ENCODE results near the gene DNAJB11. TPM values are rescaled to one million over a fixed set of nuclear protein-coding genes. Genes with fewer than 3 reads are reported as not detected.

The DNAJB11 gene
- total RNA-seq, 1 donor: 60.5 TPM

DNA sequence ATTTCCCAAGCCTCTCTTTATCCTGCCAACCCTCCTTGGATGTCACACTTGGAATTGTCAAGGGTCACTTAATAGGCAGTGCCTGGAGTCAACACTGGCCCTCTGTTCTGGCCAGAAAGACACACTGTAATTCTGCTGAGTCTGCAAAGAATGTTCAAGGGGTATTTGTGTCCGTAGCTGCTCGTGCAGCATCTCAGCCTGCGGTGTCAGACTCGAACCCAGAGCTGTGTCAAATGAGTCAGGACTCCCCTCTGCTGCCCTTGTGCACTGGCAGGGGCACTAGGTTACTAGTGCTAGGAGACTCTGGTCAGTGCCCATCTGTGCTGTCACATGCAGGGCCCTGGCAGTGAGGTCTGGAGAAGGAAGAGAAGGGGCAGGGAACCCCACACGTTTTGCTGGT, 41.5 kb downstream of the DNAJB11 start:
- no peak overlapping the region for H3K4me3 ChIP-seq (ENCODE audit: low read depth, low read length)
- no peak for DNase-seq (ENCODE audit: low read depth)
- no peak for TF ChIP-seq CTCF (IDR thresholded peaks at IDR 0.05; ENCODE audit: insufficient read depth, low read depth, low read length)

DNA sequence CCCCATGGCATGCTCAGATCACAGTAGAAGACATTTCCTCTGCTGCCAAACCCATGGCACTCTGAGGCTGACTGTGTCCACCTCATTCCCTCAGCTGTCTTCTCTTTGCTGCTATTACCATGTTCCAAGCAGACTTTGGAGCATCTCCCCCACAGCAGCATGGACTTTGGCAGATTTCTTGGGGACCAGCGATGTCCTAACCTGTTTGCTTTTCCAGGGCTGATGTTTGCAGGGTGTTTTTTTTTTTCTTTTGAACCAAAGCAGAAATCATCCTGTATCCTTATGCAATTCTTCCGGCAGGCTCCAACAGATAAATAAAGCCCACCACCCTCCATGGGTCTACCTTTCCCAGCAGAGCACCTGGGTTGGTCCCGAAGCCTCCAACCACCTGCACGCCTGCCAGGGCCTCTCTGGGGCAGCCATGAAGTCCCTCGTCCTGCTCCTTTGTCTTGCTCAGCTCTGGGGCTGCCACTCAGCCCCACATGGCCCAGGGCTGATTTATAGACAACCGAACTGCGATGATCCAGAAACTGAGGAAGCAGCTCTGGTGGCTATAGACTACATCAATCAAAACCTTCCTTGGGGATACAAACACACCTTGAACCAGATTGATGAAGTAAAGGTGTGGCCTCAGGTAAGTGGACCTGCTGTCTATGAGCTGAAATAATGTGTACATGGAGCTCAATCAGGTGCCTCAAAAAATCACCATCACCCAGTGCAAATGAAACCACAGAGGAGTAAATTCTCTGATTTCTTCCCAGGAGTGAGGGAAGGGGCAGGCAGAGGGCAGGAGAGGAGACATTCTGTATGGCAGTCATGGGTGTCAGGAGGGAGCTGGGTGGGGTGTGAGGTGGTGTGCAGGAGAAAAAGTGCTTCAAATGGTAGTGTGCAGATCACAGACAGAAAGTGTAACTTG, 42.5 kb downstream of the DNAJB11 start, which contains the start of gene AHSG:
Gene AHSG, plus strand, starts transcription at position 340 of the 916 bp plus-strand sequence. Its CDS starts 82 bp downstream, at position 422.
- no peak for DNase-seq (ENCODE audit: low read depth)
- H3K4me3 ChIP-seq (ENCODE audit: low read depth, low read length): no peak within 1 kb of the TSS
- no peak for TF ChIP-seq CTCF (IDR thresholded peaks at IDR 0.05; ENCODE audit: insufficient read depth, low read depth, low read length)

DNA sequence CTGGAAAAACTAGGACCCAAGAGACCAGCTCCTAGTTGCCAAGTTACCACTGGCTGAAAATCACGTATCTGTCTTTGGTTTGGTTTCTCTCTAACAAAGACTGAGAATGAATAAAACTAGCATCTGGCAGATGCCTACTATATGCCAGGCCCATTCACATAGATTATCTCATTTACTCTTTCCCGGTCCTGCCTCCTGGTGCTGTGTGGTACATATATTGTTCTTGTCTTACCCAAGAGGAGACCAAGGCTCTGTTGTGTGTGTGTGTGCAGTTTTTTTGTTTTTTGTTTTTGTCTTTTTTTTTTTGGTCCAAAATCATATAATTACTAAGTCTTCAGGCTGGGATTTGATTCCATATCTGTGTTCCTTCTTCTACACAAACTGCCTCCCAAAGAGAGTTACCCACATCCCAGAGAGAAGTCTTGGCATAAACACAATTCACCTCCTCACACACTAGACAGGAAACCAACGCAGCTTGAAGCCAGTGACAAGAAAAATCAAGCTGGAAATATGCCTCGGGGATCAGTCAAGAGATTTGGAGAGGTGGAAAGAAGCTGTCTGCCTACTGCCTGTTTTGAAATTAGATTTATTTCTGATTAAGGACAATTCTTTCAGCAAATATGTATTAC, 43.2 kb downstream of the DNAJB11 start:
- no peak for DNase-seq (ENCODE audit: low read depth)
- no peak for TF ChIP-seq CTCF (IDR thresholded peaks at IDR 0.05; ENCODE audit: insufficient read depth, low read depth, low read length)
- no peak overlapping the region for H3K4me3 ChIP-seq (ENCODE audit: low read depth, low read length)

DNA sequence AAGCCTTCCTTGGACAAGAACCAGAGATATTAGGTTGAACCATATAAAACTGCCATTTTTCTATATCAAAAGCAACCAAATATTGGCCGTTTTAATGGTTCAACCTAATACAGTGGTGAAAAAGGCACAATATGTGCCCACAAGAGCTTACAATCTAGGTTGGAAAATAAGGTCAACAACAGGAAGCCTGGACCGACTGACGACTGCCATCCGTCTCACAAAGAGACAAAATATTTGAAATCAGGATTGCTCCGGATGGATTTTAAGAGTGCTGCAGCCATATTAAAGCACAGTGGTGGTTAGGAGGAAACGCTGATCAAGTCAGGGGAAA, 43.7 kb downstream of the DNAJB11 start:
- TF ChIP-seq CTCF (IDR thresholded peaks at IDR 0.05; ENCODE audit: insufficient read depth, low read depth, low read length): no peak
- DNase-seq (ENCODE audit: low read depth): no peak
- H3K4me3 ChIP-seq (ENCODE audit: low read depth, low read length): no peak overlapping the region

DNA sequence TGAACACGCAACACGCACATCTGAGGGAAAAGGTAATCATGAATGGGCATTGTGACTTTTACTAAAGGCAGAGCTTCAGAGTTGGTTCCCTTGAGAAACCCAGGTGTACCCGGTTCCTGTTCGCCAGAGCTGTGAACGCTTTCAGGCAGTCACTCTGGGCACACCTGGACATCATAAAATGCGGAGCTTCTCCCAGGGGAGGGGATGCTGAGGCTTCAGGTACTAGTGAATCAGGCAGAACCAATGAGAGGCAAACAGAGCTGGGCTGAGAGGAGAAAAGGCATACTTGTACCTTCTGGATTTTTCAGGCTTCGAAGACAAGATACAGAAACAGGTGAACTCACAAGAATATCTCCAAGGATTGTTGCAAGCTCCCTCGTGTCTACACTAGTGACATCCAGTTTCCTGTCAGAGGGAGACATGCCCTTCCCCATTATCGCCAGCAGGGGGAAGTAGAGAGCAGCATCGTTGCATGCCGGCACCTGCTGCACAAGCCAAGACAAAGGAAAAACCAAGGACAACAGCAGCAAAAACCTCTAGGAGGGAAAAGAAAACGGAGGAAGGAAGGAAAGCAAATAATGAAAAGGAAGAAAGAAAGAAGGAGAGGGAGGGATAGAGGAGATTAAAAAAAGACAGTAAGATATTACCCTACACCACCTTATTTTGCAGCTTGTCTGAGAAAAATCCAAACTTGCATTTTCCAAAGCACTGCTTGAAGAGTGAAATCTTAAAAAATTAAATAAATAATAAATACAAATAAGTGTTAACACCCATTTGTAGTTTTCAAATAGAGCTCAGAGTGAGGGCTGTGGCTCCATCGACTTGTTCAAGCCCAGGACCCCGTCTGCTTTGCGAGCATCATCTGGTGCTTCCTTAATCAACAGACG, 44.3 kb downstream of the DNAJB11 start:
- DNase-seq (ENCODE audit: low read depth): peak; percentile 63
- H3K4me3 ChIP-seq (ENCODE audit: low read depth, low read length): no peak overlapping the region
- TF ChIP-seq CTCF (IDR thresholded peaks at IDR 0.05; ENCODE audit: insufficient read depth, low read depth, low read length): peak; percentile 99

DNA sequence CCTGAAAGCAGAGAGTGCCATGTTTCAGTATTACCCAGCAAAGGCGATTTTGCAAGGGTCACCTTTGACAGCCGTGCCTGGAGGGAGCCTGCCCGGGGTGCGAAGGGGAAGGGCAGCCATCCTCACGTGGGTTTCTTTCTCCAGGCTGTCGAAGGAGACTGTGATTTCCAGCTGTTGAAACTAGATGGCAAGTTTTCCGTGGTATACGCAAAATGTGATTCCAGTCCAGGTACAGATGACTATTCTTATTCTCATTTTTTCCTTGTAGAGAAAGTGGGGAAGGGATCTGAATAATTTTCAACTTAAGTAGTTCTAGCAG, 45.7 kb downstream of the DNAJB11 start:
- DNase-seq (ENCODE audit: low read depth): no peak
- H3K4me3 ChIP-seq (ENCODE audit: low read depth, low read length): no peak overlapping the region
- TF ChIP-seq CTCF (IDR thresholded peaks at IDR 0.05; ENCODE audit: insufficient read depth, low read depth, low read length): no peak
